Ammon's horn (tissue), 1 donor: ENCODE data around the gene VANGL1.

ENCODE experiments used
- DNase-seq: peaks from one replicate; pipeline ENCODE4 v3.0.0-alpha.2; 2016; ENCODE audit warnings: low spot score

The VANGL1 gene

GRCh38 chr1:115669002-115669673 is 27.4 kb downstream of the VANGL1 start:
- DNase-seq = no peak

DNA sequence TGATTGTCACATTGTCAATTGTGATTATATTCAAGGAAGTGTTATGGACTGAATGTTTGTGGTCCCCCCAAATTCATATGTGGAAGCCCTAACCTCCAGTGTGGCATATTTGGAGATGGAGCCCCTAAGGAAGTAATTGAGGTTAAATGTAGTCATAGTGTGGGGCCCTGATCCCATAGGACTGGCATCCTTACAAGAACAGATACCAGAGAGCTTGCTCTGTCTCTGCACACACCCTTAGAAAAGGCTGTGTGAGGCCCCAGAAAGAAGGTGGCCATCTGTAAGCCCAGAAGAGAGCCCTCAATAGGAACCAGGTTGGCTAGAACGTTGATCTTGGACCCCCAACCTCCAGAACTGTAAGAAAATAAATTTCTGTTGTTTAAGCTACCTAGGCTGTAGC is 28.1 kb downstream of the VANGL1 start:
- DNase-seq = no peak

DNA sequence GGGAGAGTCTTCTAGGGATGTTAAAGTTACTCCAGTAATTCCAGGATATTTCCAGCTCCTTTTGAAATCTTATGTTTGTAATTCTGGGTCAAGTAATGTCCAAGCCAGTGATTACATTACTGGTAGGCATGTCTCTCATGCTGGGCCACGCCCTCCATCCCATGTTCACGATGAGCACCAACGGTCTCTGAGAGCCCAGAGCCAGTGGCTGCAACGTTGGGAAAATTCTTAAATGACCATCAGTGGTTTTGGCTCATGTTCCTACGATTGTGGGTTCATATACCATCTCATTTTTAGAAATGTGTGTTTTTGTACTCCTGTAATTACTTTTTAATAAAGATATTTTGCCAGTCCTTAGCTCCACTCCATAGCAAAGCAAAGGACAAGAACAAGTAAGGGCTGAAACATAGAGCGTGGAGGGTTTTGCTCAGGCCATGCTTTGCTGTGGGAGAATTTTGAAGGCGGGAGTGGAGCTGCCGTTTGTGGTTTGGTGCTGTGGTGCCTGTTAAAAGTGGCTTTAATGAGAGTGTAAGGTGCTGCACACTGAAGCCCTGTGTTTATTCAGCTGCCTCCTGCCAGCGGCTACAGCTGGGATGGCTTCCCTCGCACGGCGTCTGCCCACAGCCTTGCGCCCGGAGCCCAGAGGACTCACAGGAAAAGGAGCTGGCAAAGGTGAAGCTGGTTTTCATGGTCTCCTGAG is 28.9 kb downstream of the VANGL1 start:
- DNase-seq = no peak

DNA sequence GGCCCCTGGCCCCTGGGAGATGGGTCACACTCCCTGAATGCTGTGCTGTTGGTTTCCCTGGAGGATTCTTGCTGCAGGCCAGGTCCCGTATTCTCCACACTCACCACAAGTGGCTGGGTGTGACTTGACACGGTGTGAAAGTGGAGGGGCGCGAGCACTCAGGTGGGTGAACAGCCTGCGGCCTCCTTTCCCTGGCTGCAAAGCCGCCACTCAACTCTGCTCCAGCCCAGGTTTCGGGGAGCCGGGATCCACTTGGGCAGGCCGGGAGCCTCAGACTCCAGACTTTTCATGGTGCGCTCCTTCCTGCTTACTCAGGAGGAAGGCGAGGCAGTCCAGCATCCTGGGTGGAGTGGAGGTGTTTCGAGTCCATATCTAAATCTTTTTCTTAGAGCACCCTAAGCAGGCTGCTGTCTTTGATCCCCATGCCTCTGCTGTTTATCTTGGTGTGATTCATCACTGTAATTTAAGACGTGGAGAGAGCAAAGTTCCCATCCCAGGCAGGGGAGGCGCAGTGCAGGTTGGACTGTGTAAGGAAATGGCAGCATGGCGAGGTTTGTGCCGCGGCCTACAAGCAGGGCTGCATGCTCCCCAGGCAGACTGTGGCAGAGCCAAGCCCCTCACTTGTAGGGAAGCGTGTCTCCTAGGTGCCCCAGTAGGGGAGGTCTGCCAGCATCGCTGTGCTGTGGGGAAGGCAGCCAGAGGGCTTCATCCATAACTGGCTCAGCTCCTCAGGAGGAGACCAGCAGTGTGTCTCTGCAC is 29.6 kb downstream of the VANGL1 start:
- DNase-seq = peak; percentile 30

- DNase-seq = no peak
Measured at GRCh38 chr1:115672224-115673009, 30.6 kb downstream of the VANGL1 start.

DNA sequence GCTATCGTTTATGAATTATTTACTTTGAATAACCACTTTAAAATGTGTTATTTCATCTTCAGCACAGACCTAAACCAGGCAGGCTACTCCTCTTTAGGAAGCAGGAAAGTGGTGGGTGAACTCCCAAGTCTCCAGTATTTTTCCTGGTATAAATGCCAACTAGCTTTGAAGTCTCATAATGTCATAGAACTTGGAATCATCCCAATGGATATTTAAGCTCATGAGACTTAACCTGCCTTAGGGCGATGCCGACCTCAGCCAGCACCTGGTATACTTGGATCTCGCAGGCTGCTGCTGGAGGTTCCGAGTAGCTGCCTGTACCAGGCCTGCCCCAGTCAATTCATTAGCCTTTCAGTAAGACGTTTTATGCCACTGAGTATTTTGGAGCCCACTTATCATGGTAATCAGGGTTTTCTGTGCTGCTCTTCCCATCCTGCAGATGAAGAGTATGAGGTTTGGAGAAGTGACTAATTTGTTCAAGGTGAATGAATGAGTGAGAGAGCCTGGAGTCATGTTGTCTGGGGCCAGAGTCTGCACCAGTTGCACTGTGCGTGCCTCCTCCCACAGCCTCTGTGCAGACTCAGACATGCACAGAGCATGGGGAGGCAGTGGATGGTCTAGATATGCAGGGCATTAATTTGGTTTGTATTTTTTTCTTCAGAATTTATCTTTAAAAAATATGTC is 34.9 kb downstream of the VANGL1 start:
- DNase-seq = no peak

DNA sequence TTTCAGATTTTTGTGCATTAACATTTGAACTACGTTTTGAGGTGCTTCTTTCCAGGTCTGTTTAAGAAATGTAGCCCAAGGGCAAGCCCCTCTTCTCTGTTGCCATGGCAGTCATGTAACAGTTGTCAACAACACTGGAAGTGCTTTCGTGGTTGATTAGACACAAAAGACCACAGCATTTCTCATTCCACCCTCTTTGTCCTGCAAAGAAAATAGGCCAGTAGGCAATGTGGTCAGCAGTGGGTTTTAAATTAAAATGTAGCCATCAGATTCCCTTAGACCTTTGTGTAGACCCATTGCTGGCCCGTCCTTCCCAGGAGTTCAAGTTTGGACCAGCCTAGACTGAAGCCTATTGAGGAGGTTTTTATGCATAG is 35.4 kb downstream of the VANGL1 start:
- no peak for DNase-seq

DNA sequence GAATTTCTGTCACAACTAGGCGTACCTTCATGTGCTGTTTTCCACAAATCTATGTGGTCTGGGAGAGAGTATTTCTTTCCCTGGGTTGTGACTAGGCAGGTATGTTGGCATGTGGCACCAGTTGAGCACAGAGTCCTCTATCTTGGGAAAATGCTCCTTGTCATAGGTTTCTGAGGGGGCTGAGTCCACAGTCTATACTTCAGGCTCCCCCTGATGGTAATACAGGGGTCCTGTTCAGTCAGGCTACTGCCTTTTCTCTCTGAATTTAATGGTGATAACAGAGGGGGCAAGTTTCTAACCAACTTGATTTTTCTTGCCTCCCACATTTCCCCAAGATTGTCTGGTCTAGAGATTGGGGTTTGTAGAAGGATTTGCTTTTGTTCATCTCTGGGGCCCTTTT is 35.8 kb downstream of the VANGL1 start:
- no peak for DNase-seq

DNA sequence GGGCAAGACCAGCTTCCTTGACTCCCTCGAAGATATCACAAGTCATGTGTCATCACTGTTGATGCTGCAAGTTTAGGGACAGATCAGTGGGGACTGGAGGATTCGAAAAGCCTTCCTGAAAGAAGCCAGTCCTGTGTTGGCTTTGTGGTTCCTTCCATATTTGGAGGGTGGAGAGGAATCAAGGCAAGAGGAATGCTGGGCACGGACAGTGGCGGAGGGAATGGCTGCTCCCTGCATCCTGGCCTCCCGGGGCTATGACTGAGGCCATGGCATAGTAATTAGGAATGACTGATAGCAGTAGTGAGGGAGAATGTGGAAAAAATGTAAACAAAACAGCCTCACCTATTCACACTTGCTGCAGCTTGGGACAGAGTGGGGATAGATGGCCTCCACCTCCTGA is 36.4 kb downstream of the VANGL1 start:
- DNase-seq = no peak

- no peak for DNase-seq
Measured at GRCh38 chr1:115679141-115679611, 37.4 kb downstream of the VANGL1 start.

DNA sequence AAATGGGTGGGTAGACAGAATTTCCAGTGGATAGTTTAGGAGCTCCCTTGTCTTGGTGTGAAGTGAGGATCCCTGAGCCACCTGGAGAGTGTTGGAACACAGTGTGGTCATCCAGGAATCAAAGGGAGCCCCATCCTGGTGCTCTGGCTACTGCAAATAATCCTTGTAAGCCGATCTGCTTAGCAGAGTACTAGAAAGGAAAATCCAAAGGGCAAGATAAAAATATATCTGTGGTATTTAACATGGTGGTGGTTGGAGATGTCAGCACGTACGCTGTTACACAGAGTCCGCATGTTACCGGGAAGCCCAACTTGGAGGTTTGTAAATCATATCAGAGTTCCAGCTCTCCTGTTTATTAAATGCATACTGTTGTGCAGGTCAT is 39.0 kb downstream of the VANGL1 start:
- no peak for DNase-seq

DNA sequence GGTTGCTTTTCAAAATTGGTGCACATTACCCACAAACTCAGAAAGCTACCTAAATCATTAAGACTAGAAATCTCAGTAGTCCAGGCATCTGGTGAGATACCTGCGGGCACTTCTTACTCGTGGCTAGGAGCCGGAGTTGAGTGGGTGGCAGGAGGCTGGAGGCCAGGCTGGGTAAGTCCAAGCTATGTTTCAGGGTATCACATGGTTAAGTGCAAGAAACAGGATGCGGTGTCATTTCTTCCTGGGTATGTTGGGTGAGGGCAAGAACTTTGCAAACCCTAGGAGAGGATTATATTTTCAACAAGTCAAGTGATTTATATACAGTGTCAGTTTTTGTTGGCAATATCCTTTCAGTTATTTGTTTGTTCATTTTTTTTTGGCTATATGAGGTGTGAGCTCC is 41.0 kb downstream of the VANGL1 start:
- DNase-seq = no peak

GRCh38 chr1:115685029-115685705 is 43.4 kb downstream of the VANGL1 start:
- DNase-seq = no peak

- DNase-seq = no peak
Measured at GRCh38 chr1:115687744-115688143, 46.0 kb downstream of the VANGL1 start.

- no peak for DNase-seq
Measured at GRCh38 chr1:115690972-115691371, 49.2 kb downstream of the VANGL1 start.

GRCh38 chr1:115692224-115692623 is 50.5 kb downstream of the VANGL1 start:
- DNase-seq = no peak

DNA sequence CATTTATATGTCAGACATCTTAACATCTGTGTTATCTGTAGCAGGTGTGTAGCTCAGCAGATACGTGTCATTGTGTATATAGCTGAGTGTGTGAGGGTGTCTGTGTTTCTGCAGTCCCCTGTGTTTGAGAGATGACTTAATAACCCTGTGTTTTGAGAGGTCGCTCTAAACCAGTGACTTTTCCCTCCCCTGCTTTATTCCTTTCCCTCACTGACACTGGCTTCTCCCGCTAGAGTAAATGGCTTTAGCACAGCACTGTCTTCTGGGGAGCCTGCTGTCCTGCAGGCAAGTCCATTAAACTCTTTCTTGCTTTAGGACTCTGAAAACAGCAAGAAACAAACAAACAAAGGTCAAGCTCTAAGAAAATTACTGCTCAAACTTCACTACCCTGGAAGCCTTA is 53.0 kb downstream of the VANGL1 start:
- no peak for DNase-seq

DNA sequence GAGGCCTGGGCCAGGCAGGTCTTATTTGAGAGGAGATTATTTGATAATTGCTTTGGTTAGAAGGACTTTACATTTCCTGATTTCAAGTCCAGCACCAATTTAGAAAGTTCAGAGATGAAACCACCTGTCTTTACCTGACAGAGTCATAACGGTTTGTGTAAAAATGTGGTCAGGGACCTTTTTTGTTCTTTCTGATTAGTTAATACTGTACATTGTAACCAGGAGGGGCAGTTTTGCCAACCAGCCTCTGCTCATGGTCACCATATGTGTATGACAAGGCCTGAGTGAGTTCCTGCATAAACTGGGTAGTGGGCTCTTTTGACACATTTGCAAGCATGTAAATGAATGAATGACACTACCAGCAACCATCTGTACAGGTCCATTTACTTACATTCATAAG is 55.8 kb downstream of the VANGL1 start:
- DNase-seq = no peak

DNA sequence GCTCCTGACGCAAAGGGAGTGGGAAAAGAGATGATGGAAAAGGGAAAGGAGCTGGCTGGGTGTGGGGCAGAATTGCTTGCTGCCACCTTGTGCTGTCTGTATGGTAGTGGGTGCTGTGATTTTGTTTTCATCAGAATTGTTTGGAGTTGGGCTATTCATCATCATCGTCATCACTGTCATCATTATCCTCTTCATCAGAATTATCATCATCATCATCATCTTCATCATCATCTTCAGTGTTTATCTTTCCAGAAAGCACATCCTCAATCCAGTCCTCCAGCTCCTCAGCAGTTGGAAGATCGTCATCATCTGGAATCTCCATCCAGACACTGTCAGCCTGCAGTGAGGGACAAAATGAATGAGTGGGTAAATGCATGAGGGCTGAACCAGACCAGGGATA is 59.3 kb downstream of the VANGL1 start:
- no peak for DNase-seq

DNA sequence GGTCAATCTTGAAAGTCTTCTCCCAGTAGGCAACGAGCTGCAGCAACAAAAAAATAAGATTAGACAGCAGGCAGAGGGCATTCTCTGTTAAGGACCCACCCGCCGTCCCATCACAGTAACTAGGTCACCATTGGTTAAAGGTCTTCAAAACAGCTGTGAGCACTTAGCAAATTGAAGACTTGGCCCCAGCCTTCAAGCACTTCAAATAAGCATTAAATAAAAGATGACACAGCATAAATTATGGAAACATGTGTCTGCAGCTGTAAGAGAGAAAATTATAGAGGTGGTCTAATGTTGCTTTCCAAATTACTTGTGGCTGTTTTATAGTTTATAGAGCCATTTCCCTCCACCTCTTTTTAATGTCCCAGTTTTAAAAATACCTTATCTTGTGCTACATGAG is 61.2 kb downstream of the VANGL1 start:
- DNase-seq = no peak
